ENCODE data around the gene USB1. TPM values are rescaled to one million over a fixed set of nuclear protein-coding genes. Genes with fewer than 3 reads are reported as not detected.

USB1 gene
- total and polyA plus RNA-seq, 5 donors: 24.5 to 35.3 (median 29.1) TPM

DNA sequence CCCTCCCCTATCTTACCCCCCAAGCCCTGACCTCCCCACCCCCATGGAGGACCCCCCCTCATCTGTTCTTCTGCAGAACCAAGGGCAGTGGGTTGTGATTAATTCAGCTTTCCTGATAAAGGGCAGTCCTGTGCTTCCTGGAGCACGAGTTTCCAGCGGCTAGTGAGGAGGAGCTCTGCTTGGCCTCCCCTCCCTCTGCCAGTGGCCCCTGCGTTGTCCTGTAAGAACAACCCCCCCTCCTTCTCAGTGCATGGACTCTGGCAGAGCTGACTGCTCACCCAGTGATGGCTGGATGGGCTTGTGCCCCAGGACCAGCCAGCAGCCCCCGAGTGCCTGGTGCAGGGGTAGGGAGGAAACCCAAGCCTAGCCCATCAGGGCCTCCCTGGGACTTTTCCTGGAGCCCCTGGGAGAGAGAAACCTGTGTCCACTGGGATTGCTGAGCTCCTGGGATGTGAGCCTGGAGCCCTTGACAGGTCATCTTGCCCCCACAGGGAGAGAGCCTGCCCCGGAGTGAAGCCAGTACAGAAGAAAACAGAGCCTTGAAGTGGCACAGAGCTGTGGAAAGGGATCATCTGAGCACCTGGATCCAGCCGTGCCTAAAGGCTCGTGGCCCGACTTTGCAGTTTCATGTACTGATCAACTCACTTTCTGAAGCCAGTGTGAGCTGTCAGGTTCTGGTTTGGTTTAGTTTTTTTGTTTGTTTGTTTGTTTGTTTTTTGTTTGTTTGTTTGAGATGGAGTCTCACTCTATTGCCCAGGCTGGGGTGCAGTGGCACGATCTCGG lies 50.8 kb downstream of the USB1 start:
- Histone ChIP-seq H3K4me1 (ENCODE audit: control insufficient read depth, insufficient read depth, low read length) (no peaks in the 10 kb centered on the region), H3K27me3 (ENCODE audit: control insufficient read depth, insufficient read depth) (no peaks in the 10 kb centered on the region), H3K9me3 (ENCODE audit: control insufficient read depth, low read length) (no peaks in the 10 kb centered on the region), H3K27ac (ENCODE audit: low read length) (no peak overlapping the region), H3K4me3 (ENCODE audit: low read length) (no peak overlapping the region)
- DNase-seq (peak in 1 of 3 donors; percentile 41), ATAC-seq (no peak)
- 64% methylated on average over 10 of the region's 10 CpGs for WGBS
- intact Hi-C loops (cut with DNase I): no loop called here

DNA sequence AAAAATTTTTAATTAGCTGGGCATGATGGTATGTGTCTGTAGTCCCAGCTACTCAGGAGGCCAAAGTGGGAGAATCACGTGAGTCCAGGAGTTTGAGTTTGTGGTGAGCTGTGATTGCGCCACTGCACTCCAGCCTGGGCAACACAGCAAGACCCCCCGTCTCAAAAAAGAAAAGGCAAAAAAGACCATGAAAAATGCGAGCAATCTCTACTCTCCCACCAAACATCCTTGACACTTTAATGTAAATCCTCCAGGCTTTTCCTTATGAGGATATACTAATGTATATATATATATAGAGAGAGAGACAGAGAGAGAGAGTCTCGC lies 52.4 kb downstream of the USB1 start:
- no peaks in the 10 kb centered on the region for H3K4me1 ChIP-seq (ENCODE audit: control insufficient read depth, insufficient read depth, low read length)
- DNase-seq (no peak), ATAC-seq (no peak)
- intact Hi-C loops (cut with DNase I): no loop called here
- 95% methylated on average over 5 of the region's 5 CpGs for WGBS
- no peaks in the 10 kb centered on the region for H3K27me3 ChIP-seq (ENCODE audit: control insufficient read depth, insufficient read depth)
- H3K9me3 ChIP-seq (ENCODE audit: control insufficient read depth, low read length): no peaks in the 10 kb centered on the region
- no peak overlapping the region for H3K27ac ChIP-seq (ENCODE audit: low read length)
- no peak overlapping the region for H3K4me3 ChIP-seq (ENCODE audit: low read length)

DNA sequence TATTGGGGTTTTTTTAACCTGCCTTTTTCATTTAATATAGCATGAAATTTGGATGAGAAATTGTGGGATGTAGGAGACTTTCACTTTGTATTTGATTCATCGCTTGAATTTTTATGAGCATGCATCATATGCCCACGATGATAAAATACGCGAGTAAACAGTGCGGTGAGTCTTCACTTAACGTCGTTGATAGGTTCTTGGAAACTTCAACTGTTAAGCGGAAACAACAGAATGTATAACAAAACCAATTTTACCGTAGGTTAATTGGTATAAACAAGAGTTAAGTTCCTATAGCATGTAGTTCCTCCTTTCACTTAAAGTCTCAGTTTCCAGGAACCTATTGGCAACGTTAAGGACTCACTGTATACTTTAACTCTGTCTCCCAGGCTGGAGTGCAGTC lies 53.1 kb downstream of the USB1 start:
- H3K9me3 ChIP-seq (ENCODE audit: control insufficient read depth, low read length): no peaks in the 10 kb centered on the region
- no peaks in the 10 kb centered on the region for H3K27me3 ChIP-seq (ENCODE audit: control insufficient read depth, insufficient read depth)
- intact Hi-C loops (cut with DNase I): no loop called here
- DNase-seq (no peak), ATAC-seq (no peak)
- H3K4me3 ChIP-seq (ENCODE audit: low read length): no peak overlapping the region
- H3K4me1 ChIP-seq (ENCODE audit: control insufficient read depth, insufficient read depth, low read length): no peaks in the 10 kb centered on the region
- no peak overlapping the region for H3K27ac ChIP-seq (ENCODE audit: low read length)
- 71% methylated on average over 10 of the region's 10 CpGs for WGBS

GRCh38 chr16:58056580-58056979 lies 55.4 kb downstream of the USB1 start:
- WGBS: 48% methylated on average over 5 of the region's 5 CpGs
- no peak for DNase-seq
- H3K27ac ChIP-seq (ENCODE audit: low read length): no peak overlapping the region
- intact Hi-C loops (cut with DNase I): no loop called here
- H3K27me3 ChIP-seq (ENCODE audit: control insufficient read depth, insufficient read depth): no peaks in the 10 kb centered on the region
- no peaks in the 10 kb centered on the region for H3K9me3 ChIP-seq (ENCODE audit: control insufficient read depth, low read length)
- ATAC-seq: no peak
- H3K4me3 ChIP-seq (ENCODE audit: low read length): no peak overlapping the region
- H3K4me1 ChIP-seq (ENCODE audit: control insufficient read depth, insufficient read depth, low read length): no peaks in the 10 kb centered on the region

DNA sequence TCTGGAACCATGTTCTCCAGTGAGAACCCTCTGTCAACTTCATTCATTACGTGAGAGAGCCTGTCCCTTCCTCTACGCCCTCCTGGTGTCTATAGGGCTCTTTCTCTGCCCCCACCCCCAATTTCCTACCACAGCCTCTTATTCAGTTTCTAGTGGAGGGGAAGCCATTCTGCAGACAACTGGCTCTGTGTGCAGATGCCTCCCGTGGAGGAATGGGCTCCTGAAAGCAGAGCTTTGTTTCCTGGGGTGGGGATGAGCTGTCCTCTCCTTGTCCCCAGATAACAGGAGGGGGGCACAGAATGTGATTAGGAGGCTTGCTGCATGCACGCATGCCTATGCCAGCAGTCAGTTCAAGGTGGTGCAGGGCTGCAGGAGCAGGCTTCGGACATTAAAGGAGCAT lies 55.9 kb downstream of the USB1 start:
- intact Hi-C loops (cut with DNase I): no loop called here
- H3K4me3 ChIP-seq (ENCODE audit: low read length): no peak overlapping the region
- no peak overlapping the region for H3K27ac ChIP-seq (ENCODE audit: low read length)
- WGBS: 59% methylated on average over 5 of the region's 5 CpGs
- H3K4me1 ChIP-seq (ENCODE audit: control insufficient read depth, insufficient read depth, low read length): no peaks in the 10 kb centered on the region
- ATAC-seq (no peak), DNase-seq (no peak)
- no peaks in the 10 kb centered on the region for H3K27me3 ChIP-seq (ENCODE audit: control insufficient read depth, insufficient read depth)
- no peaks in the 10 kb centered on the region for H3K9me3 ChIP-seq (ENCODE audit: control insufficient read depth, low read length)

- intact Hi-C loops (cut with DNase I): no loop called here
- H3K27me3 ChIP-seq (ENCODE audit: control insufficient read depth, insufficient read depth): no peaks in the 10 kb centered on the region
- no peak overlapping the region for H3K27ac ChIP-seq (ENCODE audit: low read length)
- no peak overlapping the region for H3K4me3 ChIP-seq (ENCODE audit: low read length)
- no peaks in the 10 kb centered on the region for H3K4me1 ChIP-seq (ENCODE audit: control insufficient read depth, insufficient read depth, low read length)
- 78% methylated on average over 3 of the region's 3 CpGs for WGBS
- no peaks in the 10 kb centered on the region for H3K9me3 ChIP-seq (ENCODE audit: control insufficient read depth, low read length)
- ATAC-seq: no peak
- no peak for DNase-seq
Observed at GRCh38 chr16:58057784-58058183, 56.6 kb downstream of the USB1 start.

DNA sequence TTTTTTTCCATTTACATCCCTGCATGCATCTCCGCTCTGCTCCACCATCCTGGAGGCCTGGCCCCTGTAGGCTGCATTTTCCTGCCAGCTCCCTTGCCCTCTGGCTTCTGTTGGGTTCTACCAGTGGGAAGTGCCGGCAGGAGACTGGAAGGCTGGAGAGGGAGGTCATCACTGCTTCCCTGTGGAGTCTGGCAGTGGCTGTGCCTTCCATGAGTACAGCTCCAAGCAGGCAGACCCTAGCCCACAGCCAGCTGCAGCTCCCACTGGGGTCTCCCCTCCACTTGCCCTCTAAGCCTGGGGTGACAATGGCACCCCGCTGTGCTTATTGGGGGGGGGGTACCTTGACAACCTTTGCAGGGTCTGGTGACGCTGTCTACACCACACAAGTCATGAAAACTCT lies 61.6 kb downstream of the USB1 start:
- Histone ChIP-seq H3K27me3 (ENCODE audit: control insufficient read depth, insufficient read depth) (no peaks in the 10 kb centered on the region), H3K4me1 (ENCODE audit: control insufficient read depth, insufficient read depth, low read length) (no peaks in the 10 kb centered on the region), H3K4me3 (ENCODE audit: low read length) (no peak overlapping the region), H3K9me3 (ENCODE audit: control insufficient read depth, low read length) (no peaks in the 10 kb centered on the region), H3K27ac (ENCODE audit: low read length) (no peak overlapping the region)
- intact Hi-C loops (cut with DNase I): no loop called here
- WGBS: 72% methylated on average over 4 of the region's 4 CpGs
- ATAC-seq (peak in 1 of 2 donors; percentile 52), DNase-seq (no peak)

- DNase-seq: no peak
- no peak overlapping the region for H3K4me3 ChIP-seq (ENCODE audit: low read length)
- no peaks in the 10 kb centered on the region for H3K4me1 ChIP-seq (ENCODE audit: control insufficient read depth, insufficient read depth, low read length)
- 32% methylated on average over 8 of the region's 8 CpGs for WGBS
- no peak overlapping the region for H3K27ac ChIP-seq (ENCODE audit: low read length)
- intact Hi-C loops (cut with DNase I): no loop called here
- no peaks in the 10 kb centered on the region for H3K27me3 ChIP-seq (ENCODE audit: control insufficient read depth, insufficient read depth)
- no peaks in the 10 kb centered on the region for H3K9me3 ChIP-seq (ENCODE audit: control insufficient read depth, low read length)
- peak; percentile 67 to 75 for ATAC-seq
Observed at GRCh38 chr16:58063377-58064076, 62.3 kb downstream of the USB1 start.

GRCh38 chr16:58070585-58070984 lies 69.4 kb downstream of the USB1 start:
- ATAC-seq (no peak), DNase-seq (no peak)
- Histone ChIP-seq H3K4me3 (ENCODE audit: low read length) (no peak overlapping the region), H3K27ac (ENCODE audit: low read length) (no peak overlapping the region), H3K9me3 (ENCODE audit: control insufficient read depth, low read length) (no peaks in the 10 kb centered on the region), H3K27me3 (ENCODE audit: control insufficient read depth, insufficient read depth) (no peaks in the 10 kb centered on the region), H3K4me1 (ENCODE audit: control insufficient read depth, insufficient read depth, low read length) (no peaks in the 10 kb centered on the region)
- intact Hi-C loops (cut with DNase I): no loop called here
- over 99% methylated on average over 4 of the region's 4 CpGs for WGBS
